ENCODE results near the gene GADL1.

The GADL1 gene

GRCh38 chr3:30733696-30734095, 160.8 kb downstream of the GADL1 start:
- in situ Hi-C loops (cut with MboI; ENCODE audit: low sequenced_read_pairs), result no loop called here

GRCh38 chr3:30733209-30733608, 161.3 kb downstream of the GADL1 start:
- in situ Hi-C loops (cut with MboI; ENCODE audit: low sequenced_read_pairs), result no loop called here

DNA sequence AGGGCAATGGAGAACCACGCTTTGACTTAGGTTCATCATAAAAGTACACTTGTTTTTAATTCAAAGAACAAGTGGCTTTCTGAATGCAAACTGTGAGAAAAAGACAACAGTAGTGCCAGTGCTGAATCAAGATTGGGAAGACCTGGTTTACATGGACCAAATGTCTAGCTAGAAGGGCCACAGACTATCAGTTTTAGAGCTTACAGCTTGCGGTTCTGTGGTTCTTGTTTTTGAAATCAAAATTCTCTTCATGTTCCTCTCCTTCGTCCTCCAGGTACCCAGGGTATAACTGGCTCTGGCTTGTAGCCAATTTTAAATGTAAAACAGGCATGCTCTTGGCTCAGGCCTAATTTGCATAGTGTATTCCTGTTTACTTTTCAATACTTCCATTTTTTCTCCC, 163.5 kb downstream of the GADL1 start:
- in situ Hi-C loops (cut with MboI; ENCODE audit: low sequenced_read_pairs), result no loop called here

- in situ Hi-C loops (cut with MboI; ENCODE audit: low sequenced_read_pairs), result no loop called here
Observed at GRCh38 chr3:30729936-30730335, 164.5 kb downstream of the GADL1 start.

- in situ Hi-C loops (cut with MboI; ENCODE audit: low sequenced_read_pairs), result no loop called here
Observed at GRCh38 chr3:30729512-30729911, 164.9 kb downstream of the GADL1 start.

DNA sequence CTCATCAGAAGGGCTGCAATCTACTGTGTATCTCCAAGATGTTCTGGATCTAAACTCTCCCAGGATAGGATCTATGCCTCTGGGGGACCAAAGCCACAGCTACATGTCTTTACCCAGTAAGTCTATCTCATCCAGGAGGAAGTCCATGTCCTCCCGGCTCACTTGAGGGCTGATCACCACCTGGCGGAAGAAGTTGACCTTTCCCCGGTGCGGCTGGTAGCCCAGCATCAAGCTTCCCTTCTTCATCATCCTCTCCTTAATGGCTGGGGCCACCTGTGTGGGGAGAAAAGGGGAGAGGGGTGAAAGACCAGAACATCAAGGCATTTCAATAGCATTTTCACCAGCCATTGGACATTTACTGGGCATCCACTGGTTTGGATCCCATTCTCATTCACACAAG, 166.3 kb downstream of the GADL1 start:
- in situ Hi-C loops (cut with MboI; ENCODE audit: low sequenced_read_pairs), result no loop called here

GRCh38 chr3:30724863-30725262, 169.6 kb downstream of the GADL1 start:
- in situ Hi-C loops (cut with MboI; ENCODE audit: low sequenced_read_pairs), result no loop called here

- in situ Hi-C loops (cut with MboI; ENCODE audit: low sequenced_read_pairs), result no loop called here
Observed at GRCh38 chr3:30723211-30723610, 171.2 kb downstream of the GADL1 start.

- in situ Hi-C loops (cut with MboI; ENCODE audit: low sequenced_read_pairs), result no loop called here
Observed at GRCh38 chr3:30721314-30721634, 173.2 kb downstream of the GADL1 start.

GRCh38 chr3:30720586-30721313, 173.7 kb downstream of the GADL1 start:
- in situ Hi-C loops (cut with MboI; ENCODE audit: low sequenced_read_pairs), result no loop called here

- in situ Hi-C loops (cut with MboI; ENCODE audit: low sequenced_read_pairs), result no loop called here
Observed at GRCh38 chr3:30719536-30719935, 174.9 kb downstream of the GADL1 start.

DNA sequence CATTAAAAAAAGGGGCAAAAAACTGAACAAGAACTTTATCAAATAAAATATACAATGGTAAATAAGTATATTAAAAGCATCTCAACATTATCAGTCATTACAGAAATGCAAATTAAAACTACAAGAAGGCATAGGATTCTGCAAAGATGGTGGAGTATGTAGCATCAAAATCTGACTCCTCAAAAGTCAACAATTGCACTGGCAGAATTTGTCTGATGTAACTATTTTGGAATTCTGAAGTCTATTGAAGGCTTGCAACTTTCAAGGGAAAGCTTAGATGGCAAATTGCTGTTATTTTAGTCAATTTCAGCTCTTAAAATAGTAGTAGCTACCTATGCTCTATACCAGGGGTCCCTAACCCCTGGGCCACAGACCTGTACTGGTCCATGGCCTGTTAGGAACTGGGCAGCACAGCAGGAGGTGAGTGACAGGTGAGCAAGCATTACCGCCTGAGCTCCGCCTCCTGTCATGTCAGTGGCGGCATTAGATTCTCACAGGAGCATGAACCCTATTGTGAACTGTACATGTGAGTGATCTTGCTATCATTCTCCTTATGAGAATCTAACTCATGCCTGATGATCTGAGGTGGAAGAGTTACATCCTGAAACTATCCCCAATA, 180.5 kb downstream of the GADL1 start:
- in situ Hi-C loops (cut with MboI; ENCODE audit: low sequenced_read_pairs), result no loop called here

DNA sequence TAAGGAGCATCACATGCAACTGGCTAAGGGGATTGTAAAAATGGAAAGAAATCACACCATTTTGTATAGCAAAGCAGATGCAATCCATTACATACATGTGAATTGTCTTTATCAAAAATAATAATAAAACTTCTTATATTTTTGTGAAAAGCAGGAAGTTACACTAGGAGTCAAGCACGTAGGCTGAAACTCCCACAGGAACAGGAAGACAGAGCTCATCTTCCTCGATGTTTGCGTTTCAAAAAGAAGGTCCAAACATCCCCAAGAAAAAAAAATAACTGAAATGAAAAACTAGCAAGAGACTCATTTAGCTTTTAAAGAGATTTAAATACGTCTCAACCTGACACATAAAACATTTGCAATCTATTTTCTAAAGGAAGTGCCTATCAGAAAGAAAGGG, 181.5 kb downstream of the GADL1 start:
- in situ Hi-C loops (cut with MboI; ENCODE audit: low sequenced_read_pairs), result no loop called here

DNA sequence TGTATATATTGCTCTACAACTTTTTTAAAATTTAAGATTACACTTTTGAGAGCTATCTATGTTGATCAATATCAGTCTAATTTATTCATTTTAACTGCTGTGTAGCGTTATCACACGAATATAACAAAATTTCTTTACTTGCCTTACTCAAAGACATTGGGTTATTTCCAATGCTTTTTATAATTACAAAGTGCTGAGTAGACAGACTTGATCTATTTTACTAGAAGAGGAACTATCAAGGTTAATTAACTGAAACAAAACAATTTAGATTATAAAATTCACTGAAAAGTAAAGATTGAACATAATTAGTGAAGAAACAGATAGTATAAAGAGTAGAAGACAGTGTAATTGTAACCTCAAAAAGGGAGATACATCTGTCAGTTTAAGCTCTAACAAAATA, 182.6 kb downstream of the GADL1 start:
- in situ Hi-C loops (cut with MboI; ENCODE audit: low sequenced_read_pairs), result no loop called here

- in situ Hi-C loops (cut with MboI; ENCODE audit: low sequenced_read_pairs), result no loop called here
Observed at GRCh38 chr3:30711151-30711550, 183.3 kb downstream of the GADL1 start.

DNA sequence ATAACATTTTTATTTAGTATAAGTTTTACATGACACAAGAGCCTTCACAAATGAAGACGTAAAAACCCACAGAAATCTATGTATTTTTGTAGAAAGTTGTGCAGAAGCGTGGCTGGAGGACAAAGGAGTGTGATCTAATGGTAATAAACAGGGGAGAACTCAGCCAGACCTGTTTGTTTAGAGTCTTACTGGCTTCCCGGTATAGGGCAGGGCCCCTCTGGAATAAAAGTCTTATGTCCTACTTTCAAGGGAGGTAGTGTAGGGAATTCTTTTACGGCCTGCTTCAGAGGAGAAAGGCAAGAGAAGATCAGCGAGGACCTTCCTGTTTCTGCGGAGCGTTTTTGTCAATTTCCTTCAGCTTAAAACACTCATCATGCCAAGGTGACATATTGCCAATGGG, 184.4 kb downstream of the GADL1 start:
- in situ Hi-C loops (cut with MboI; ENCODE audit: low sequenced_read_pairs), result no loop called here

- in situ Hi-C loops (cut with MboI; ENCODE audit: low sequenced_read_pairs), result no loop called here
Observed at GRCh38 chr3:30708472-30708871, 186.0 kb downstream of the GADL1 start.

GRCh38 chr3:30707825-30708224, 186.6 kb downstream of the GADL1 start:
- in situ Hi-C loops (cut with MboI; ENCODE audit: low sequenced_read_pairs), result no loop called here

- in situ Hi-C loops (cut with MboI; ENCODE audit: low sequenced_read_pairs), result no loop called here
Observed at GRCh38 chr3:30704931-30705890, 189.2 kb downstream of the GADL1 start.

GRCh38 chr3:30702828-30703397, 191.5 kb downstream of the GADL1 start:
- in situ Hi-C loops (cut with MboI; ENCODE audit: low sequenced_read_pairs), result no loop called here

DNA sequence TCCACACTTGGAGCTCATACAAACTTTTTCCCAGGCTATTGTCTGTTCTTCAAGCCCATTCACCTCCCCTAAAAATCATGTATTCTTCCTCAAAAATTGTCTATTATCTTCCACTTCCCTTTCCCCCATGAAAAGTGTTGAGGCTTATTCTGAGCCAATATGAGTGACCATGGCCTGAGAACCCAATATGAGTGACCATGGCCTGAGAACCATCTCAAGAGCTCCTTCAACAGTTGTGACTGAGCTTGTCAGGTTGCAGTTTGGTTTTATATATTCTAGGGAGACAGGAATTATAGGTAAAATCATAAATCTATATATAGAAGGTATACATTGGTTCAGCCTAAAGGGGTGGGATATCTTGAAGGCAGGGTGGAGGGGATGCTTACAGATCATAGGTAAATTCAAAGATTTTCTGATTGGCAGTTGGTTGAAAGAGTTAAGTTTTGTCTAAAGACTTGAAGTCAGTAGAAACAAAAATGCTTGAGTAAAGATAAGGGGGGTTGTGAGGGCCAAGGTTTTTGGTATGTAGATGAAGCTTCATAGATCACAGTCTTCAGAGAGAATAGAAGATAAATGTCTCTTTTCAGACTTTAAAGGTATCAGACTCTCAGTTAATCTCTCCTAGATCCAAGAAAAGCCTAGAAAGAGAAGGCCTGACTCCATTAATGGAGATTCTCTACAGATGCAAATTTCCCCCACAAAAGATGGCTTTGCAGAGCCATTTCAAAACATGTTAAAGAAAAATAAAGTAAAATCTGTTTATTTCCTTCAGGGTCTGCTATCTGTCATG, 192.2 kb downstream of the GADL1 start:
- in situ Hi-C loops (cut with MboI; ENCODE audit: low sequenced_read_pairs), result no loop called here
